ENCODE results near the gene AQP2. TPM values are rescaled to one million over a fixed set of nuclear protein-coding genes. Genes with fewer than 3 reads are reported as not detected.

Gene AQP2
- total RNA-seq: not detected
- long read RNA-seq: 0 reads

GRCh38 chr12:49950273-49951251 lies at the start of gene AQP2:
AQP2 (plus strand) TSS chr12:49950737; CDS start chr12:49950831, 94 bp downstream.
- ATAC-seq: no peak
- no peak for DNase-seq
- intact Hi-C loops (cut with micrococcal nuclease): no loop called here

DNA sequence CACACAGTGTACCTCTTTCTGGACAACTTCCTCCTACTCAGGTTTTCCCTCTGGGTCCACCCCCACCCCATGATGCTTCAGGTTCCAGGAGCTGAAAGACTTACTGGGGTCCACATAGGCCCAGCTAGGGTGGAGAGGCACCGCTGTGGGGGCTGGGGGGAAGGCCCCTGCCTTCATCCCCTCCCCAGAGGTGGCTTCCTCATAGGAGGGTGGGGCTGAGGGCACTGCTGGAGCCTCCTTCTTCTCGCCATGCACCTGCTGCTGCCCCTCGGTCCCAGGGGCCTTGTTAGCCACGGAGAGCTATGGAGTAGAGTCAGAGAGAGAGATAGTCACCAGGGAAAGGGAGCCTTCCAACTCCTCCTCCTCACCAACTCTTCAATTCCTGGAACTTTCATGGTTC lies 49.5 kb upstream of the AQP2 start:
- intact Hi-C loops (cut with micrococcal nuclease): no loop called here
- peak; percentile 16 for DNase-seq
- no peak for ATAC-seq

DNA sequence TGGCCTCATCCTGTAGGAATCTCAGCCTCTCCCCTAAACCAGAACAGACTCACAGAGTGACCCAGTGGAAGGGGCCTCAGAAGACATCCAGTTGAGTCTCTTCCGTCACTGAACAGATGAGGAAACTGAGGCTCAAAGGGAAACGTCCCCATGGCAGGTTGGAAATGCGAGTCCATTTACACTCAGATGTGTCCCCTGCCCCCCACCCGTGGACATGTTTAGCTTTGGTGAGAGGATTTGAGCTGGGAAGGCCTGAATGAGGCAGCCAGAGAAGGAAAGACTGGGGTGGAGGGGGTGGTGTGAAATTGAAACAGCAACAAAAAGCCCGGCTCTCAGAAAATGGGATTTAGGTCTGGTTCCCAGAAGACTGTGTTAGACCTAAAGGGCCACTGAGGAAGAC lies 48.6 kb upstream of the AQP2 start:
- intact Hi-C loops (cut with micrococcal nuclease): no loop called here
- DNase-seq (no peak), ATAC-seq (no peak)

GRCh38 chr12:49902399-49903350 lies 47.9 kb upstream of the AQP2 start:
- intact Hi-C loops (cut with micrococcal nuclease): no loop called here
- peak; percentile 35 for ATAC-seq
- peak; percentile 27 for DNase-seq

DNA sequence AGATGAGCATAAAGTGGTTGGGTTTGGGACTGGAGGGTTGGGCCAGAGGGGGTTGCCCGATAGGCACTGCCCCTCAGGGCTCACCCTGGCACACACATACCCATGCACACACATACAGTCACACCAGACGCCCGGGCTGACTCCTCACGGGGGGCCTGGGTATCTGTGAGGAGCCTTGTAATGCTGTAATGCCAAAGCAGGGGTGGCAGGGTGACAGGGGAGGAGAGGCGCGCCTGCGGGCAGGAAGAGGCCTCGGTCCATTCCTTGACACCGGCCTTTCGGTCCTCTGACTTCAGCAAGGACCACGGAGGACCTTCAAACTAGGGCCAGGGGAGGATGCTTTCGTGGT lies 47.2 kb upstream of the AQP2 start:
- peak; percentile 33 for DNase-seq
- intact Hi-C loops (cut with micrococcal nuclease): no loop called here

DNA sequence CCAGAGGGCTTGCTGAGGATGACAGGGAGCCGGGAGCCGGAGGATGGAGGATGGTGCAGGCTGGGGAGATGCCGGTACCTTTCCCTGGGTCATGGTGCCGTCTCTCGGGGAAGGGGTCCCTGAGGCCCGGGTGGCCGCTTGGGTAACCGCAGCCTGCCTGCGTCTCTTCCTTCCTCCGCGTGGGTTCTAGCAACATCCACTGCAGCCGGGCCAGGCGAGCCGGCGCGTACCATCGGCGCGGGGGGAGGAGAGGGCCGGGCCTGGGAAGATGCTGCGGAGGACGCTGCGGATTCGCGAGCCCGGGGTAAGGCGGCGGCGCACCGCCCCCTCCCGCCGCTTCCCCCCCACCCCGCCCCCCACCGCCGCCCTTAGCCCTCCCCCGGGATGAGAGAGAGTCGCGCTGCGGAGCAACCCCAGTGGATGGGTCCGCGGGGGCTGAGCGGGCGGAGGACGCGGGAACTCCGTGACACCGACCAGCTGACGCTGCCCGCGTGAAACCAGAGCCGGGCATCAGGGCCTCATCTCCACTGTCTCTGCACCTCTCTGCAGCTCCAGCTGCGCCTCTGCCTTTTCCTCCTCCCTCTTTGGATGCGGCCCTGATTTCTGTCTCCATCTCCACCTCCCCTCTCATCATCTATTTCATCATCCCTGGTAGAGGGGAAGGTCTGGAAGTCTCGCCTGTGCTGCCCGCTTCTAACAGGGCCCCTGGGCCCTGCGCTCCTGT lies 46.7 kb upstream of the AQP2 start, which contains the start of gene FAIM2:
TSS of gene FAIM2 (minus strand) at position 201 of the 724 bp plus-strand sequence. CDS start at position 93, 108 bp downstream.
- DNase-seq (peak; percentile 85), ATAC-seq (peak; percentile 89)
- intact Hi-C loops (cut with micrococcal nuclease): no loop called here

More for the DNA sequence above, 47.2 kb upstream of the AQP2 start:
- no peak for ATAC-seq

GRCh38 chr12:49904601-49905000 lies 45.9 kb upstream of the AQP2 start:
- intact Hi-C loops (cut with micrococcal nuclease): no loop called here
- ATAC-seq (no peak), DNase-seq (no peak)

GRCh38 chr12:49905718-49906314 lies 44.7 kb upstream of the AQP2 start:
- intact Hi-C loops (cut with micrococcal nuclease): no loop called here
- no peak for ATAC-seq
- DNase-seq: peak; percentile 11

- DNase-seq: peak; percentile 9
Observed at GRCh38 chr12:49907352-49907751, 43.2 kb upstream of the AQP2 start.

GRCh38 chr12:49909356-49909755 lies 41.2 kb upstream of the AQP2 start:
- intact Hi-C loops (cut with micrococcal nuclease): no loop called here
- no peak for DNase-seq

More at GRCh38 chr12:49907352-49907751, 43.2 kb upstream of the AQP2 start:
- intact Hi-C loops (cut with micrococcal nuclease): no loop called here
- ATAC-seq: no peak

DNA sequence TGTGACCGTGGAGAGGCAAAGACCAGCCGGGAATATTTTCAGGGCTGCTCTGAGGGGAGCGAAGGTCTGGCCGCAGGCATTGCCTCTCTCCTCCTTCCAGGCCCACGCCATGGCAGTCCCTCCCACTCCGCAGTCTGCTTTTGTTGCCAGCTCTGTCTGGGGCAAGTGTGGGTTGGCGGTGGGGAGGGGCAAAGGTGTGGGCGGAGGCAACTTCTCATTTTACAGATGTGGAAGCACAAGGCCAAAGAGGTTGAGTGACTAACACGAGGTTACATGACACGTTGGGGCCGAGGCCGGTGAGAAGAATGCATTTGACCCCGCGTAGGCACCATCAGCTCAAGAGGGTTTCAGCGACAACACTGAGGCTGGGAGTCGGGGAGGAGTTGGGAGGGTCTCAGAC lies 40.7 kb upstream of the AQP2 start:
- DNase-seq: no peak
- no peak for ATAC-seq
- intact Hi-C loops (cut with micrococcal nuclease): no loop called here

More at GRCh38 chr12:49909356-49909755, 41.2 kb upstream of the AQP2 start:
- no peak for ATAC-seq

DNA sequence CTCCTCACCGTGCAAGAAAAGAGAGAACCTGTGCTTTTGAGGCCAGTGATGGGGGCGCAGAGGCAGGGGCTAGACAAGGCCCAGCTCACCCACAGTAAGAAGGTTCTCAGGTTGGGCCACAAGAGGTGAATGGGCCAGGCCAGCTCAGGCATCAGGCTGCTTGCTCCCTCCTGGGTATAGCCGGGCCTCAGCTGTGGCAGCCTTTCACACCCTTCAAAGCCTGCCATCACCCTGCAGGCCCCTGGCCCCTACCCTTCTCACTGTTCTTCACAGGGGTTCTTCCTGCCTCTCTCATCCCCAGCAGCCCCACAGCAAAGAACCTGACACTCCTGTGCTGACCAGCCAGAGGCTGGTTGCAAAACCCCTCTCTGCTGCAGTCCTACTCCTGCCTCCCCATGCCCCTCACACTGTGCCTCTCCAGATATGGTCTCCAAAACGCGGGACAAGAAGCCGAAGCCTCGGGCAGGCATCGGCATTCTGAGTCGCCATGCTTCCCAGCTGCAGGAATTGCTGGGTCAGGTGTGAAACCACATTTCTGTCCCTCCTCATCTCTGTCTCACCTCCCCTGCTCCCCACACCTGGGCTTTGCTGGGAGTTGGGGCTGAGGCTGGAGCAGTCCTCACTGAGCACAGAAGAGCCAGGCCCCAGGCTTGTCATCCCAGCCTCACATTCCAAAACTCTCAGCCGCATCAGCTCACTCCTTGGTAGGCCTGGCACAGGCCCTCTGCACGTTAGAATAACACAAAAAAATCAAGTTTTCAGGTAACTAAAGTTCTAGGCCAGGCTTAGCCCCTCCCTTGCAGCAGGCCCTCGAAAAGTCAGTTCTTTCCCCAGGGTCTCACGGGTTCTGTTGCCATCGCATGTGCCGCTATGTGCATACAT lies 40.0 kb upstream of the AQP2 start:
- no peak for ATAC-seq
- no peak for DNase-seq
- intact Hi-C loops (cut with micrococcal nuclease): no loop called here

DNA sequence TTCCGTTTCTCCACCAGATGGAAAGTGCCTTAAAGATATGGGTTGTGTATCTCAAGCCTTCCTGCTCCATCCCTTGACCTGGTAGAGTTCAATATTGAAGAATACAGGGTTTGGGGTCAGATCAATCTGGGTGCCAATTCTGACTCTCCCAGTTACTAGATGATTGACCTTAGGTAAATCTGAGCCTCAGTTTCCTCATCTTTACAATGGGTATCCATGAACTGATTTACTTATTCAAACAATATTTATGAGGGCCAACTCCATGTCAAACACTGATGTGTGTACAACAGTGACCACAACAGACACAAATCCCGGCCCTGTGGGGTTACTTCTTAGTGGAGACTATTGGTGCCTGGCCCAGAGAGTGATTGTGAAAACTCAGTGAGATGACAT lies 39.3 kb upstream of the AQP2 start:
- no peak for DNase-seq
- no peak for ATAC-seq
- intact Hi-C loops (cut with micrococcal nuclease): no loop called here

DNA sequence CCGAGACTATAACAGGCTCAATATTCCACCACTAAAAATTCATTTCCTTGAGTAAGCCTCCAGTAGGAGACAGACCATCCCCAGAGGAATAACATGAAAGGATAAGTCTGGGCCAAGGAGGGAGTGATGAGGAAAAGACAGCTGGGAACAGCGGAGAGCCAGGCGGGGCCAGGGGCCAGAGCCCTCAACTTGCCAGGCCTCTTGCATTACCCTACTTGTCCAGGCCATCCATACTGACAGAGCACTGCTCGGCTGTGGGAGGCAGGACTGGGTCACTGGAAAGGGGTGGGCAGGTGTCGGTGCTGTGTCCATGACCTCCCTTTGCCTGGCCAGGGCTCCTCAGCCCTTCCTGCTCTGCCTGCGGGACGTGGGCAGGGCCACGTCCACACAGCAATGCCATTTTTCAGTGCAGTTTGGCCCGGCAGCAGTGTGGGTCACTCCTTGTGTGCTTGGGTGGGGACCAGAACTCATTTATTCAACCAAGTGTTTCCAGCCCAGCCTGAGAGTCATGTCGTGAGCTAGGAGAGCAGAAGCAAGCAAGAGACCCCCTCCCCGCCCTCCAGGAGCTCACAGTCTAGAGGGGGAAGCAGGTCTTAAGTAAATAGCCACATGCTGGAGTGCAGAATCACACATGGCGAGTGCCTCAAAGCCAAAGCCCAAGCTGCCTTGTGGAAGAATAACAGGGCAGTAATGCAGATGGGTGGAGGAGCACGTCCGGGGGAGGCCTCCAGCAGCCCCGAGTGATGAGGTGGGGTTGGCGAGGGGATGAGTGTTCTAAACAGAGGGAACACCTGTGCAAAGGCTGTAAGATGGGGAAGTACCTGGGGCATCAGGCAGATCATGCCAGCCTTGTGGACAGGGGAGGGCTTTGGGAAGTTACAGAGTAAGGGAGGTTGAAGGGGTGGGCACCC lies 37.9 kb upstream of the AQP2 start:
- intact Hi-C loops (cut with micrococcal nuclease): no loop called here
- ATAC-seq (peak; percentile 92), DNase-seq (peak; percentile 79)

GRCh38 chr12:49916129-49916919 lies 34.2 kb upstream of the AQP2 start:
- intact Hi-C loops (cut with micrococcal nuclease): no loop called here
- no peak for ATAC-seq
- no peak for DNase-seq

All from left ventricle myocardium superior (tissue), 1 donor.